ENCODE data around the gene CSTF3. TPM values are rescaled to one million over a fixed set of nuclear protein-coding genes. Genes with fewer than 3 reads are reported as not detected.

Gene CSTF3
- total and polyA plus RNA-seq, 10 of the 15 experiments (the other 5 are each of a cell fraction or from before 2014, with no cell fraction given): 25.4 to 63.5 (median 49.5) TPM

DNA sequence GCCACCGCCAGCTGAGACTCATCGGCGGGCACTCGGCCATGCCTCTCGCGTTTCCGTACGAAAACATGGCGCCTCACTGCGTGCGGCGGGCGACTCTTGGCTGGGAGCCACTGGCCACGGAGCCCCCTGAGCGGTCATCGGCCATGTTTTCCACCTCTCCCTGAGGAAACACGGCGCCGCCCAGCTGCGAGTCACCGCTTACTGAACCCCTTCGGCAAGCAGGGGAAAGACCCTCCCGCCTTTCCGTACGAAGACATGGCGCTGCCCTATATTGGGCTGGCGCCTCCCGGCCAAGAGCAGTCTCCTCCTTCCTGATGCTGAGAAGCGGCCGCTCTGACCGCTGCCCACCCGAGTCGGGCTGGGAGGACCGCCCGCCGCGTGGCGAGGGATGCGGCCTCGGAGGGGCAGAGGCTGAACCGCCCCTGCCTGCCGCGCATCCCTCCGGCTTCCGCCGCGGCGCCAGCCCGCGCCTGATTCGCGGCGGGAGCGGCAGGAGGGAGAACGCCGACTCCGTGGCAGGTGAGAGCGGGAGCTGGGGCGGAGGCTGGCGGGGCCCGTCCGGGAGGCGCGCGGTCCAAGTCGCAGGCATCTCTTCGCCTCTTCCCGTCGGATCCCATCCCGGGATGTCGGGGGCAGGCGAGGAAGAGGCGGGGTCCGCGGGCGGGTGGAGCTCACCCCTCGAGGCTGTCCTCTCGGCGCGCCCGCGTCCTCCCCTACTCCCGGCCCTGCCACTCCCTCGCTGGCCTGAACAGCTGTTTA lies 121.8 kb downstream of the CSTF3 start, which contains the start of gene TCP11L1 (continued):
- TF ChIP-seq, protein P1, sequence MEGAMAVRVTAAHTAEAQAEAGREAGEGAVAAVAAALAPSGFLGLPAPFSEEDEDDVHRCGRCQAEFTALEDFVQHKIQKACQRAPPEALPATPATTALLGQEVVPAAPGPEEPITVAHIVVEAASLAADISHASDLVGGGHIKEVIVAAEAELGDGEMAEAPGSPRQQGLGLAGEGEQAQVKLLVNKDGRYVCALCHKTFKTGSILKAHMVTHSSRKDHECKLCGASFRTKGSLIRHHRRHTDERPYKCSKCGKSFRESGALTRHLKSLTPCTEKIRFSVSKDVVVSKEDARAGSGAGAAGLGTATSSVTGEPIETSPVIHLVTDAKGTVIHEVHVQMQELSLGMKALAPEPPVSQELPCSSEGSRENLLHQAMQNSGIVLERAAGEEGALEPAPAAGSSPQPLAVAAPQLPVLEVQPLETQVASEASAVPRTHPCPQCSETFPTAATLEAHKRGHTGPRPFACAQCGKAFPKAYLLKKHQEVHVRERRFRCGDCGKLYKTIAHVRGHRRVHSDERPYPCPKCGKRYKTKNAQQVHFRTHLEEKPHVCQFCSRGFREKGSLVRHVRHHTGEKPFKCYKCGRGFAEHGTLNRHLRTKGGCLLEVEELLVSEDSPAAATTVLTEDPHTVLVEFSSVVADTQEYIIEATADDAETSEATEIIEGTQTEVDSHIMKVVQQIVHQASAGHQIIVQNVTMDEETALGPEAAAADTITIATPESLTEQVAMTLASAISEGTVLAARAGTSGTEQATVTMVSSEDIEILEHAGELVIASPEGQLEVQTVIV (IDR thresholded peaks at IDR 0.05; ENCODE audit: borderline replicate concordance, partially characterized antibody): no peak
- TF ChIP-seq SREBF2 (IDR thresholded peaks at IDR 0.05; ENCODE audit: low read length): no peak
- peak; percentile 94 for TF ChIP-seq TCF12 (IDR thresholded peaks at IDR 0.05; ENCODE audit: low read depth, low read length)
- TF ChIP-seq, protein P2, sequence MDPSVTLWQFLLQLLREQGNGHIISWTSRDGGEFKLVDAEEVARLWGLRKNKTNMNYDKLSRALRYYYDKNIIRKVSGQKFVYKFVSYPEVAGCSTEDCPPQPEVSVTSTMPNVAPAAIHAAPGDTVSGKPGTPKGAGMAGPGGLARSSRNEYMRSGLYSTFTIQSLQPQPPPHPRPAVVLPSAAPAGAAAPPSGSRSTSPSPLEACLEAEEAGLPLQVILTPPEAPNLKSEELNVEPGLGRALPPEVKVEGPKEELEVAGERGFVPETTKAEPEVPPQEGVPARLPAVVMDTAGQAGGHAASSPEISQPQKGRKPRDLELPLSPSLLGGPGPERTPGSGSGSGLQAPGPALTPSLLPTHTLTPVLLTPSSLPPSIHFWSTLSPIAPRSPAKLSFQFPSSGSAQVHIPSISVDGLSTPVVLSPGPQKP (IDR thresholded peaks at IDR 0.05; ENCODE audit: low read depth, low read length): 0 out of 2 replicates have a peak, but pooled peaks have one; percentile 31
- TF ChIP-seq, protein P3, sequence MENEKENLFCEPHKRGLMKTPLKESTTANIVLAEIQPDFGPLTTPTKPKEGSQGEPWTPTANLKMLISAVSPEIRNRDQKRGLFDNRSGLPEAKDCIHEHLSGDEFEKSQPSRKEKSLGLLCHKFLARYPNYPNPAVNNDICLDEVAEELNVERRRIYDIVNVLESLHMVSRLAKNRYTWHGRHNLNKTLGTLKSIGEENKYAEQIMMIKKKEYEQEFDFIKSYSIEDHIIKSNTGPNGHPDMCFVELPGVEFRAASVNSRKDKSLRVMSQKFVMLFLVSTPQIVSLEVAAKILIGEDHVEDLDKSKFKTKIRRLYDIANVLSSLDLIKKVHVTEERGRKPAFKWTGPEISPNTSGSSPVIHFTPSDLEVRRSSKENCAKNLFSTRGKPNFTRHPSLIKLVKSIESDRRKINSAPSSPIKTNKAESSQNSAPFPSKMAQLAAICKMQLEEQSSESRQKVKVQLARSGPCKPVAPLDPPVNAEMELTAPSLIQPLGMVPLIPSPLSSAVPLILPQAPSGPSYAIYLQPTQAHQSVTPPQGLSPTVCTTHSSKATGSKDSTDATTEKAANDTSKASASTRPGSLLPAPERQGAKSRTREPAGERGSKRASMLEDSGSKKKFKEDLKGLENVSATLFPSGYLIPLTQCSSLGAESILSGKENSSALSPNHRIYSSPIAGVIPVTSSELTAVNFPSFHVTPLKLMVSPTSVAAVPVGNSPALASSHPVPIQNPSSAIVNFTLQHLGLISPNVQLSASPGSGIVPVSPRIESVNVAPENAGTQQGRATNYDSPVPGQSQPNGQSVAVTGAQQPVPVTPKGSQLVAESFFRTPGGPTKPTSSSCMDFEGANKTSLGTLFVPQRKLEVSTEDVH (IDR thresholded peaks at IDR 0.05; ENCODE audit: low read depth, partially characterized antibody): no peak
- 0 out of 2 replicates have a peak, but pooled peaks have one; percentile 42 for TF ChIP-seq MXI1 (IDR thresholded peaks at IDR 0.05; ENCODE audit: low read depth, low read length)
- TF ChIP-seq LARP7 (IDR thresholded peaks at IDR 0.05): peak; percentile 80; the same call in 1 of the 2 replicates
- TF ChIP-seq, protein P4, sequence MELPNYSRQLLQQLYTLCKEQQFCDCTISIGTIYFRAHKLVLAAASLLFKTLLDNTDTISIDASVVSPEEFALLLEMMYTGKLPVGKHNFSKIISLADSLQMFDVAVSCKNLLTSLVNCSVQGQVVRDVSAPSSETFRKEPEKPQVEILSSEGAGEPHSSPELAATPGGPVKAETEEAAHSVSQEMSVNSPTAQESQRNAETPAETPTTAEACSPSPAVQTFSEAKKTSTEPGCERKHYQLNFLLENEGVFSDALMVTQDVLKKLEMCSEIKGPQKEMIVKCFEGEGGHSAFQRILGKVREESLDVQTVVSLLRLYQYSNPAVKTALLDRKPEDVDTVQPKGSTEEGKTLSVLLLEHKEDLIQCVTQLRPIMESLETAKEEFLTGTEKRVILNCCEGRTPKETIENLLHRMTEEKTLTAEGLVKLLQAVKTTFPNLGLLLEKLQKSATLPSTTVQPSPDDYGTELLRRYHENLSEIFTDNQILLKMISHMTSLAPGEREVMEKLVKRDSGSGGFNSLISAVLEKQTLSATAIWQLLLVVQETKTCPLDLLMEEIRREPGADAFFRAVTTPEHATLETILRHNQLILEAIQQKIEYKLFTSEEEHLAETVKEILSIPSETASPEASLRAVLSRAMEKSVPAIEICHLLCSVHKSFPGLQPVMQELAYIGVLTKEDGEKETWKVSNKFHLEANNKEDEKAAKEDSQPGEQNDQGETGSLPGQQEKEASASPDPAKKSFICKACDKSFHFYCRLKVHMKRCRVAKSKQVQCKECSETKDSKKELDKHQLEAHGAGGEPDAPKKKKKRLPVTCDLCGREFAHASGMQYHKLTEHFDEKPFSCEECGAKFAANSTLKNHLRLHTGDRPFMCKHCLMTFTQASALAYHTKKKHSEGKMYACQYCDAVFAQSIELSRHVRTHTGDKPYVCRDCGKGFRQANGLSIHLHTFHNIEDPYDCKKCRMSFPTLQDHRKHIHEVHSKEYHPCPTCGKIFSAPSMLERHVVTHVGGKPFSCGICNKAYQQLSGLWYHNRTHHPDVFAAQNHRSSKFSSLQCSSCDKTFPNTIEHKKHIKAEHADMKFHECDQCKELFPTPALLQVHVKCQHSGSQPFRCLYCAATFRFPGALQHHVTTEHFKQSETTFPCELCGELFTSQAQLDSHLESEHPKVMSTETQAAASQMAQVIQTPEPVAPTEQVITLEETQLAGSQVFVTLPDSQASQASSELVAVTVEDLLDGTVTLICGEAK (IDR thresholded peaks at IDR 0.05; ENCODE audit: borderline replicate concordance): no peak
- TF ChIP-seq NFYA (IDR thresholded peaks at IDR 0.05; ENCODE audit: borderline replicate concordance, low read depth, low read length): no peak
- no peak for TF ChIP-seq WRNIP1 (IDR thresholded peaks at IDR 0.05; ENCODE audit: borderline replicate concordance, low read depth, low read length)
- no peak for TF ChIP-seq PML (IDR thresholded peaks at IDR 0.05; ENCODE audit: low read length)
- TF ChIP-seq CBX5 (IDR thresholded peaks at IDR 0.05; ENCODE audit: low read depth): no peak
- no peak for TF ChIP-seq IRF4 (IDR thresholded peaks at IDR 0.05; ENCODE audit: low read depth, low read length)
- no peak for TF ChIP-seq SRF (IDR thresholded peaks at IDR 0.05; ENCODE audit: low read depth in 2 of 2, low read length in 2 of 2)
- TF ChIP-seq GATAD2B (conservative IDR thresholded peaks at IDR 0.05; ENCODE audit: low read depth): peak; percentile 89

Measured in GM12878 (cell line).